ENCODE measurements around the gene CLCN1.

CLCN1 gene

GRCh38 chr7:143295870-143296269, 20.0 kb upstream of the CLCN1 start:
- no peak for DNase-seq (ENCODE audit: low read depth)

- DNase-seq (ENCODE audit: low read depth) = no peak
Observed at GRCh38 chr7:143296686-143297085, 19.2 kb upstream of the CLCN1 start.

GRCh38 chr7:143299346-143299745, 16.6 kb upstream of the CLCN1 start:
- DNase-seq (ENCODE audit: low read depth) = no peak

GRCh38 chr7:143299840-143300239, 16.1 kb upstream of the CLCN1 start:
- DNase-seq (ENCODE audit: low read depth) = peak; percentile 35

- no peak for DNase-seq (ENCODE audit: low read depth)
Observed at GRCh38 chr7:143300959-143301935, 14.7 kb upstream of the CLCN1 start.

- no peak for DNase-seq (ENCODE audit: low read depth)
Observed at GRCh38 chr7:143303733-143304132, 12.2 kb upstream of the CLCN1 start.

GRCh38 chr7:143304938-143305337, 11.0 kb upstream of the CLCN1 start:
- DNase-seq (ENCODE audit: low read depth) = no peak

- peak; percentile 56 for DNase-seq (ENCODE audit: low read depth)
Observed at GRCh38 chr7:143305423-143306070, 10.4 kb upstream of the CLCN1 start.

GRCh38 chr7:143308632-143309031, 7.3 kb upstream of the CLCN1 start:
- DNase-seq (ENCODE audit: low read depth) = no peak

- no peak for DNase-seq (ENCODE audit: low read depth)
Observed at GRCh38 chr7:143314127-143314526, 1.8 kb upstream of the CLCN1 start.

- no peak for DNase-seq (ENCODE audit: low read depth)
Observed at GRCh38 chr7:143316492-143316891, 581 bp downstream of the CLCN1 start.

GRCh38 chr7:143318661-143319060, 2.8 kb downstream of the CLCN1 start:
- DNase-seq (ENCODE audit: low read depth) = no peak

- DNase-seq (ENCODE audit: low read depth) = no peak
Observed at GRCh38 chr7:143320620-143321019, 4.7 kb downstream of the CLCN1 start.

GRCh38 chr7:143321242-143321641, 5.3 kb downstream of the CLCN1 start:
- no peak for DNase-seq (ENCODE audit: low read depth)

- no peak for DNase-seq (ENCODE audit: low read depth)
Observed at GRCh38 chr7:143321734-143322133, 5.8 kb downstream of the CLCN1 start.

- no peak for DNase-seq (ENCODE audit: low read depth)
Observed at GRCh38 chr7:143322760-143323633, 7.1 kb downstream of the CLCN1 start.

GRCh38 chr7:143323653-143324052, 7.7 kb downstream of the CLCN1 start:
- no peak for DNase-seq (ENCODE audit: low read depth)

- DNase-seq (ENCODE audit: low read depth) = no peak
Observed at GRCh38 chr7:143325240-143325639, 9.3 kb downstream of the CLCN1 start.

- DNase-seq (ENCODE audit: low read depth) = no peak
Observed at GRCh38 chr7:143327903-143328302, 12.0 kb downstream of the CLCN1 start.

GRCh38 chr7:143329471-143330170, 13.7 kb downstream of the CLCN1 start:
- DNase-seq (ENCODE audit: low read depth) = no peak

- no peak for DNase-seq (ENCODE audit: low read depth)
Observed at GRCh38 chr7:143331179-143331801, 15.4 kb downstream of the CLCN1 start.

Data from stimulated activated CD8-positive, alpha-beta memory T cell treated with anti-CD3 and anti-CD28 coated beads, Interleukin-12 subunit alpha, Interleukin-12 subunit beta, amount 100 ng/mL, for 1 hour (primary cell).